HG03565 (cell line): ENCODE measurements around the gene SALL2.

Source experiments
- ATAC-seq: cut with Tn5 transposase; IDR thresholded peaks from one replicate; pipeline ENCODE4 v1.9.1; 2021; ENCODE audit warnings: mild to moderate bottlenecking, moderate library complexity; ENCODE audit not compliant: unreplicated experiment

Gene SALL2

GRCh38 chr14:21528381-21529348 lies 2.5 kb upstream of the SALL2 start:
- ATAC-seq: no peak

- ATAC-seq: no peak
Measured at GRCh38 chr14:21527318-21527679, 1.2 kb upstream of the SALL2 start.

GRCh38 chr14:21526672-21527317 lies 649 bp upstream of the SALL2 start:
- no peak for ATAC-seq

- no peak for ATAC-seq
Measured at GRCh38 chr14:21525571-21525961, 580 bp downstream of the SALL2 start.

GRCh38 chr14:21524575-21525490 lies 1.3 kb downstream of the SALL2 start:
- ATAC-seq: no peak

DNA sequence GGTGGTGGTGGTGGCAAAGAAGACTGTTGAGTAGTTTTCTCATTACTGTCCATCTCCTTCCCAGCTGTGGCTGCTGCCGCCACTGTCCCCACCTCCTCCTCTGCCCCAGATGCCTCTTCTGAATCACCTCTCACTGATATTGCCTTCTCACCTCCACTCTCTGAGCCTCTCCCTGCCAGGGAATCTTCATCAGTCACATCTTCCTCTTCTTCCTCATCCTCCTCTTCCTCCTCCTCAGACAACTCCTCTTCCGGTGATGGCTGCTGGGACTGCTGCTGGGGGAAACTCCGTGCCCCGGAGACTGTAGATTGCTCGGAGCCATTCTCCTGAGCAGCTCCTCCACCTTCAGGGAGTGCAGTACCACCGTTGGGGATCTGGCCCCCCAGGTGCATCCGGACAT lies 2.9 kb downstream of the SALL2 start:
- no peak for ATAC-seq

GRCh38 chr14:21521501-21521900 lies 4.6 kb downstream of the SALL2 start:
- ATAC-seq: no peak

DNA sequence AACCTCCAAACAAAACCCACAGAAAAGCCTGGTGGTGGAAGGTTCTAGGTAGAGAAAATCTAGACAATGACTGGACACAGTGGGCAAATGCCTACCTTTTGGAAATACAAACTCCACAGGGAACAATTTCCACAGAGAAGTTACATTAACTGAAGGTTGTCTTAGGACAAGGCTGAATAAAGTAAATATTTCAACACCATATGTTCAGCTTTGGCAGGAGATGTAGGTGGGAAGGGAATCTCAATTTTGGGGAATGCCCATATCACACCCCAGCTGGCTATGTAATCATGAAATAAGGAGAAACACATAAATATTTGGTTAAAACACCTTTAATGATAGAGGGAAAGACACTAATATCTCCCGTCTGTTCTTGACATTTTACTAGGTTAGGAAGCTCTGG lies 5.4 kb downstream of the SALL2 start:
- no peak for ATAC-seq

- no peak for ATAC-seq
Measured at GRCh38 chr14:21518725-21519124, 7.4 kb downstream of the SALL2 start.

DNA sequence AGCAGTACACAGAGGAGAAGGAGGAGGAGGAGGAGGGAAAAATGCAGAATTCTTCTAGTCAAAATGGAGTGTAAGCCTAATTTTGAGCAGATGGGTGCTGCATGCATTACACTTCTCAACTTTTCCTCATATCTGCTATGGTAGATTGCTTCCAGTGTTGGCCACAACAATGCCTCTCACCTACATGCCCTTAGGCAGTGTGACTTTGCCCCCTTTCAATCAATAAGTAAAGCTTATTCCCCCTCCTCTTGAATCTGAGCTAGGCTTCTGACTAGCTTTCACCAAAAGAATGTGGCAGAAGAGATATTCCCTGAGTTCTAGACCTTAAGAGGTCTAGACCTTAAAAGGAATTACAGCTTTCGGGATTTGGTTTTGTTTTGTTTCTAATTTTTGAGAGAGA lies 11.8 kb downstream of the SALL2 start:
- ATAC-seq: no peak

DNA sequence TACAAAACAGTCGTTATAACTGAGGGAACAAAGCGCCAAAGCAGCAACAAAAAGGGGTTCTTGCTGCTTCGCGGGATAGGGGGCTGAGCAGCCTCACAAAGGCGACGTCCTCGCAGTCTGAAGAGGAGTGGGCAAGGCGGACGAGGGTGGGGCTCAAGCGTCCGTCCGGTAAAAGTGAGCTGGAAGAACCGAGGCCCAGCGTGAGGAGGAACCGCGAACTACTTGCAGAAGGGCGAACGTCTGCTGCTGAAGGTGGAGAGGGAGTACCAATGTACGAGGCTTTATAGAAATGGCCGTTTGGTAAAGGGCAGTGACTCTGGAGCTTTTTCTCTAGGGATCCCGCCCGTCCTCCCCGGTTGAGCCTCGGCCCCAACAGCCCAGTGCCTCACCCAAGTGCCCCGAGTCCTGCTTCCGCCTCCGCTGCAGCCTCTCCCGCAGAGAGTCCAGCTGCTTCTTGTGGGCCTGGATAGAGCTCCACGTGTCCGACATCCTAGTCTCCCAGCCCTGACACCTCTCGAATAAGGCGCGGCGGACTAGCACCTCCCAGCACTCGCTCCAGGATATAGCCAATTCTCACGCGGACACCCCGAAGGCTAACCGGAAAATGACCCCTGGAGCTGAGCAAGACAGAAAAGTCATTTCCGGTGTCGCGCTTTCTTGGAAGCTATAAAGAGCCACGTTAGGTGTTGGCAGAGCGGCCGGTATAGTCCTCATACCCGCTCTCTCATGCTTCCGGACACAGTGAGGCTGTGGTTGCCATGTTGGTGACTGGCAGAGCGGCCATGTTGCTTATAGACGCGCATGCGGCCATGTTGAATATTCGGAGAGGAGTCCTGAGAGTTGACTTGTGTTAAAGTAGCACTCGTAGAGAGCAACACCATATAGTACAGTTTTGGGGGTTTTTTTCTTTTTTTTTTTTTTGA lies 15.2 kb downstream of the SALL2 start, which contains the start of gene METTL3:
Gene METTL3 (minus strand): TSS at position 606 of the 923 bp plus-strand sequence. CDS start 117 bp downstream, at position 489.
- peak; percentile 96 for ATAC-seq

DNA sequence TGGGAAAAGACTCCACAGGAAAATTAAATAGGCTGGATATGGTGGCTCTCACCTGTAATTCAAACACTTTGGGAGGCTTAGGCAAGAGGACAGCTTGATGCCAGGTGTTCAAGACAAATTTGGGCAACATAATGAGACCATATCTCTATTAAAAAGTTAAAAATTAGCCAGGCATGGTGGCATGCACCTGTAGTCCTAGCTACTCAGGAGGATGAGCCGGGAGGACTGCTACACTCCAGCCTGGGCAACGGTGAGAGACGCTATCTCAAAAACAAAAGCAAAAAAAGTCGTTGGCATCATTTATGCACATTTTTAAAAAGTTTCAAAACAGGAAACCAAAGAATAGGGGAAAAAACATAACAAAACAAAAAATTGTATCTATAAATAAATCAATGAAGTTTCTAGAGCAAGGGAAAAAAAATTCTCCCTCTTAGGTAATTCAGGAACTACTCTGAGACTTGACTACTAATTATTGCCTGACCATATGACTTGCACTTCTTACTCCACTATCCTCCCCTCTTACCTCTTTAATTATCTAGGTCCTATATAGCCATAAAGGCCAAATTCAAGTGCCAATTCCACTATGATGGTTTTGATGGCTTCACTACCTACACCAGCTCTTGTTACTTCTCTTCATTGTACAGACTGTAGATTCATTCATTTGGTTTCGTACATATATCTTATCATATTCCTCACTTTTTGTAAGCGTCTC lies 16.6 kb downstream of the SALL2 start:
- no peak for ATAC-seq

DNA sequence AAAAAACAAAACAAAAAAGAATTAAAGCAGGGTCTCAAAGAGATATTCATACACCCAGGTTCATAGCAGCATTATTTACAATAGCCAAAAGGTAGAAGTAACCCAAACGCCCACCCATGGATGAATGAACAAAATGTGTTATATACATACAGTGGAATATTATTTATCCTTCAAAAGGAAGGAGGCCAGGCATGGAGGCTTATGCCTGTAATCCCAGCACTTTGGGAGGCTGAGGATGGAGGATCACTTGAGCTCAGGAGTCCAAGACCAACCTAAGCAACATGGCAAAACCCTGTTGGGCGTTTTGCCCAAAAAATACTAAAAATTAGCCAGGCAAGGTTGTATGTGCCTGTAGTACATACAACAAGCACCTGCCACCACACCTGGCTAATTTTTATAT lies 19.6 kb downstream of the SALL2 start:
- ATAC-seq: no peak

DNA sequence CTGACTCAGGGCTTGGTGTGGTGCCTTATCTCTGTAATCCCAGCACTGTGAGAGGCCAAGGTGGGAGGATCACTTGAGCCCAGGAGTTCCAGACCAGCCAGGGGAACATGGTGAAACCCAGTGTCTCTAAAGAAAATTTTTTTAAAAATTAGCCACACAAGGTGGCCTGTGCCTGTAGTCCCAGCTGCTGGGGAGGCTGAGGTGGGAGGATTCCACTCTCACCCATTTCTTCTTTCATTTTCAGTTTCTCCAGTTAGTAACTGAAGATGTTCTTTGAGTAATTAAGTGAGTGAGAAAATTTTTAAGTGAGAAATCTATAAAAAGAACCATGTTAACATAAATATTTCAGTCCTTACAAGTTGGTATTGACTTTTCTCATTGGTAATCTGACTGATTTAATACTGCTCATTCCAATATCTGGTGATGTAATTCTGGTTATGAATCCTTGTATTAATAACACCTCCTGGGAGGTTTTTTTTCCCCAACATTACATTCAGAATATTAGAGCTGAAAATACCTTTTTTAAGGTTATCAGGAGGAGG lies 21.1 kb downstream of the SALL2 start:
- ATAC-seq: peak; percentile 78

GRCh38 chr14:21503376-21503775 lies 22.8 kb downstream of the SALL2 start:
- no peak for ATAC-seq

GRCh38 chr14:21501568-21501967 lies 24.6 kb downstream of the SALL2 start:
- ATAC-seq: no peak

GRCh38 chr14:21498540-21499526 lies 27.3 kb downstream of the SALL2 start:
- ATAC-seq: no peak

GRCh38 chr14:21496453-21496852 lies 29.7 kb downstream of the SALL2 start:
- ATAC-seq: no peak
